H1 (cell line): ENCODE results near the gene CAMKK1. TPM values are rescaled to one million over a fixed set of nuclear protein-coding genes. Genes with fewer than 3 reads are reported as not detected.

Source experiments
- CTCF ChIA-PET: fragments of 300-600 bp; sonication (Branson Sonifier 250); formaldehyde crosslinking; loops from one replicate; lab custom pipeline; 2021; ENCODE audit not compliant: partially characterized antibody; lab: Charles Lee
- POLR2A ChIA-PET: fragments of 300-600 bp; sonication (Branson Sonifier 250); formaldehyde crosslinking; loops from one replicate; lab custom pipeline; 2021; ENCODE audit warnings: inconsistent platforms; ENCODE audit not compliant: partially characterized antibody; lab: Charles Lee
- DNase-seq, 2 experiments: peaks; one replicate each; pipeline versions ENCODE4 v3.0.0 to v3.0.0-alpha.2; 2010 to 2022; ENCODE audit warnings: low spot score in 2 of 2, low read depth in 1 of 2, mixed read lengths in 1 of 2
- FAIRE-seq: peaks from 2 replicates; lab custom pipeline; 2011; peaks lifted over from hg19 to GRCh38; lab: Jason Lieb, UNC
- H2AFZ ChIP-seq: 2 replicates; pipeline ENCODE4 v1.8.1; 2012; ENCODE audit warnings: low read length, inconsistent platforms
- H2AK5ac ChIP-seq: 2 replicates; pipeline ENCODE4 v1.6.1; 2013; ENCODE audit warnings: low read depth, low read length
- H2BK120ac ChIP-seq: replicated peaks from 2 replicates; pipeline ENCODE3; 2013; ENCODE audit warnings: low read depth, low read length, inconsistent platforms
- H2BK12ac ChIP-seq: 2 replicates; pipeline ENCODE4 v1.6.1; 2013; ENCODE audit warnings: low read depth, low read length
- H2BK15ac ChIP-seq: 2 replicates; pipeline ENCODE4 v1.6.1; 2013; ENCODE audit warnings: low read length
- H2BK20ac ChIP-seq: 2 replicates; pipeline ENCODE4 v1.6.1; 2013; ENCODE audit warnings: low read length
- H2BK5ac ChIP-seq: 2 replicates; pipeline ENCODE4 v1.6.1; 2013; ENCODE audit warnings: low read depth, low read length
- H3K14ac ChIP-seq: 2 replicates; pipeline ENCODE4 v1.6.1; 2013; ENCODE audit warnings: inconsistent platforms; ENCODE audit not compliant: insufficient read length
- H3K18ac ChIP-seq: 2 replicates; pipeline ENCODE4 v1.6.1; 2013; ENCODE audit warnings: low read length; ENCODE audit errors: extremely low read depth
- H3K23ac ChIP-seq: 2 replicates; pipeline ENCODE4 v1.6.1; 2013; ENCODE audit warnings: inconsistent platforms; ENCODE audit not compliant: insufficient read length
- H3K23me2 ChIP-seq: 2 replicates; pipeline ENCODE4 v1.6.1; 2013; ENCODE audit warnings: low read depth, low read length
- H3K27ac ChIP-seq: 2 replicates; pipeline ENCODE4 v1.6.1; 2011; ENCODE audit warnings: low read depth, low read length, inconsistent platforms
- H3K27me3 ChIP-seq, 4 experiments: replicated peaks in 1 of 4; 1 replicate in 1 of 4; 2 replicates in 3 of 4; pipeline versions ENCODE4 v1.6.1 to v1.8.1; 2011 to 2013; ENCODE audit warnings: low read length in 3 of 4, mild to moderate bottlenecking in 3 of 4, inconsistent platforms in 2 of 4, mixed read lengths in 2 of 4, moderate library complexity in 1 of 4; ENCODE audit not compliant: control insufficient read depth in 3 of 4, insufficient read depth in 3 of 4; ENCODE audit errors: extremely low read depth in 1 of 4
- H3K36me3 ChIP-seq, 4 experiments: 2 replicates each; pipeline versions ENCODE4 v1.6.1 to v1.8.1; 2011 to 2013; ENCODE audit warnings: mild to moderate bottlenecking in 4 of 4, low read length in 3 of 4, moderate library complexity in 2 of 4, control low read depth in 1 of 4, inconsistent platforms in 1 of 4; ENCODE audit not compliant: insufficient read depth in 4 of 4, control insufficient read depth in 2 of 4
- H3K4ac ChIP-seq: replicated peaks from 2 replicates; pipeline ENCODE3; 2013; ENCODE audit warnings: low read length, low read depth, mixed read lengths, inconsistent platforms; ENCODE audit not compliant: insufficient read length
- H3K4me1 ChIP-seq, 4 experiments: replicated peaks in 1 of 4; 1 replicate in 1 of 4; 2 replicates in 3 of 4; pipeline versions ENCODE4 v1.6.1 to v1.8.1; 2011 to 2013; ENCODE audit warnings: low read length in 3 of 4, inconsistent platforms in 2 of 4, mixed read lengths in 1 of 4; ENCODE audit not compliant: insufficient read depth in 4 of 4, control insufficient read depth in 3 of 4
- H3K4me2 ChIP-seq, 2 experiments: 2 replicates each; pipeline versions ENCODE4 v1.6.1 to v1.8.1; 2011 to 2013; ENCODE audit warnings: low read depth in 2 of 2, low read length in 2 of 2, control low read depth in 1 of 2, inconsistent platforms in 1 of 2, mild to moderate bottlenecking in 1 of 2; ENCODE audit not compliant: insufficient read depth in 1 of 2
- H3K4me3 ChIP-seq, 4 experiments: fragments of 200-600, 300-600 bp in 1 of 4; sonication (generic), shearing (Covaris generic), sonication (Bioruptor Twin) in 1 of 4; 2 replicates each; pipeline versions ENCODE4 v1.5.1 to v1.8.1; 2011 to 2016; ENCODE audit warnings: low read length in 4 of 4, low read depth in 3 of 4, control low read depth in 2 of 4, inconsistent platforms in 2 of 4, mild to moderate bottlenecking in 2 of 4, mixed read lengths in 1 of 4, moderate library complexity in 1 of 4; ENCODE audit not compliant: insufficient read depth in 2 of 4; ENCODE audit errors: extremely low read depth in 1 of 4
- H3K56ac ChIP-seq: replicated peaks from 2 replicates; pipeline ENCODE3; 2013; ENCODE audit warnings: low read depth, mild to moderate bottlenecking, mixed read lengths, low read length, inconsistent platforms; ENCODE audit not compliant: insufficient read length
- H3K79me1 ChIP-seq: 2 replicates; pipeline ENCODE4 v1.6.1; 2013; ENCODE audit warnings: low read depth, low read length, control low read depth
- H3K79me2 ChIP-seq, 2 experiments: 2 replicates each; pipeline versions ENCODE4 v1.6.1 to v1.8.1; 2012 to 2013; ENCODE audit warnings: low read length in 2 of 2, mild to moderate bottlenecking in 2 of 2, inconsistent platforms in 1 of 2; ENCODE audit not compliant: insufficient read depth in 2 of 2, control insufficient read depth in 1 of 2
- H3K9ac ChIP-seq, 4 experiments: replicated peaks in 1 of 4; 1 replicate in 1 of 4; 2 replicates in 3 of 4; pipeline versions ENCODE4 v1.6.1 to v1.8.1; 2011 to 2013; ENCODE audit warnings: low read depth in 3 of 4, low read length in 3 of 4, control low read depth in 2 of 4, mild to moderate bottlenecking in 2 of 4, moderate library complexity in 2 of 4, inconsistent platforms in 1 of 4; ENCODE audit errors: extremely low read depth in 1 of 4
- H3K9me3 ChIP-seq, 2 experiments: 2 replicates each; pipeline versions ENCODE4 v1.6.1 to v1.8.1; 2012 to 2013; ENCODE audit warnings: mild to moderate bottlenecking in 2 of 2, moderate library complexity in 2 of 2, control low read depth in 1 of 2, inconsistent platforms in 1 of 2, low read depth in 1 of 2, low read length in 1 of 2, mixed read lengths in 1 of 2; ENCODE audit not compliant: insufficient read depth in 2 of 2
- H4K20me1 ChIP-seq, 2 experiments: replicated peaks in 1 of 2; 2 replicates each; pipeline versions ENCODE3 to v1.8.1; 2011 to 2013; ENCODE audit warnings: inconsistent platforms in 2 of 2, low read length in 2 of 2, mild to moderate bottlenecking in 1 of 2; ENCODE audit not compliant: insufficient read depth in 2 of 2, control insufficient read depth in 1 of 2
- H4K5ac ChIP-seq: 2 replicates; pipeline ENCODE4 v1.6.1; 2013; ENCODE audit warnings: low read length, low read depth, mixed read lengths, inconsistent platforms; ENCODE audit not compliant: insufficient read length
- H4K8ac ChIP-seq: 2 replicates; pipeline ENCODE4 v1.8.0; 2013; ENCODE audit warnings: mild to moderate bottlenecking, moderate library complexity, low read length, inconsistent platforms; ENCODE audit not compliant: insufficient read depth; ENCODE audit errors: extremely low read depth
- H4K91ac ChIP-seq: replicated peaks from 2 replicates; pipeline ENCODE3; 2013; ENCODE audit warnings: low read length, mixed read lengths, inconsistent platforms; ENCODE audit not compliant: insufficient read length
- BCL11A ChIP-seq, 2 experiments: IDR thresholded peaks; one replicate each; pipeline ENCODE4 v1.6.1; 2011; ENCODE audit warnings: low read depth in 2 of 2, low read length in 2 of 2, mild to moderate bottlenecking in 2 of 2
- CHD1 ChIP-seq: IDR thresholded peaks from 2 replicates; pipeline ENCODE4 v1.6.1; 2012; ENCODE audit warnings: low read depth, low read length, improper control_type of control experiment
- EGR1 ChIP-seq: IDR thresholded peaks from 2 replicates; pipeline ENCODE4 v1.6.1; 2011; ENCODE audit warnings: low read depth, low read length, borderline replicate concordance
- FOSL1 ChIP-seq: IDR thresholded peaks from 2 replicates; pipeline ENCODE4 v1.6.1; 2011; ENCODE audit warnings: mild to moderate bottlenecking, low read depth, low read length, moderate library complexity; ENCODE audit not compliant: insufficient read depth
- POLR2A ChIP-seq, 2 experiments: IDR thresholded peaks; 1 replicate in 1 of 2; 2 replicates in 1 of 2; pipeline ENCODE4 v1.6.1; 2011; ENCODE audit warnings: low read depth in 2 of 2, low read length in 2 of 2, mild to moderate bottlenecking in 2 of 2; ENCODE audit errors: control extremely low read depth in 1 of 2
- RAD21 ChIP-seq, 2 experiments: IDR thresholded peaks in 1 of 2; conservative IDR thresholded peaks in 1 of 2; 2 replicates each; pipeline ENCODE4 v1.6.1; 2011; ENCODE audit warnings: low read depth in 2 of 2, low read length in 2 of 2, improper control_type of control experiment in 1 of 2, inconsistent platforms in 1 of 2, mild to moderate bottlenecking in 1 of 2, moderate library complexity in 1 of 2
- SIX5 ChIP-seq: IDR thresholded peaks from 2 replicates; pipeline ENCODE4 v1.6.1; 2011; ENCODE audit warnings: mild to moderate bottlenecking, low read depth, low read length
- SP1 ChIP-seq: IDR thresholded peaks from 2 replicates; pipeline ENCODE4 v1.6.1; 2011; ENCODE audit warnings: low read depth, low read length
- SP2 ChIP-seq: IDR thresholded peaks from 2 replicates; pipeline ENCODE4 v1.6.1; 2012; ENCODE audit warnings: mild to moderate bottlenecking, low read length, inconsistent platforms
- TBP ChIP-seq: IDR thresholded peaks from 2 replicates; pipeline ENCODE4 v1.6.1; 2011; ENCODE audit warnings: low read depth, low read length, improper control_type of control experiment
- WGBS, 2 experiments: shearing (Covaris generic) in 1 of 2; methylation state at CpG; one replicate each; pipeline versions ENCODE4 v1.1.6 to v1.1.7; 2013 to 2015; ENCODE audit warnings: low lambda C conversion rate in 2 of 2, mixed read lengths in 2 of 2, inconsistent platforms in 1 of 2, low coverage in 1 of 2, missing lambda C conversion rate in 1 of 2; ENCODE audit not compliant: insufficient replicate concordance in 2 of 2, insufficient coverage in 1 of 2, insufficient read length in 1 of 2; ENCODE audit errors: extremely low coverage in 1 of 2, missing lambda C conversion rate in 1 of 2; 5-methylcytosine and 5-hydroxymethylcytosine counted together
- polyA plus RNA-seq, 7 experiments: library from polyadenylated mRNA; depleted of rRNA in 3 of 7; stranded (reverse) in 5 of 7; unstranded in 2 of 7; fragments of >200 nt in 5 of 7; fragments of 200-250 nt in 2 of 7; gene quantifications; 1 replicate in 5 of 7; 2 replicates in 1 of 7; 4 replicates in 1 of 7; pipeline versions ENCODE4 v1.2.1 to v1.2.3, GENCODE V29; 2011 to 2013; ENCODE audit warnings: missing spikeins in 2 of 7, mixed read lengths in 2 of 7
- total RNA-seq: library from RNA; stranded (reverse); fragmentation: NEBNext Ultra II Directional; extraction: Animal tissue kit (Norgen Biotek cat#: 25700); gene quantifications from 2 replicates; pipeline ENCODE4 v1.2.1, GENCODE V29; 2021
- TF ChIP-seq, protein P1 (sequence below): IDR thresholded peaks from 2 replicates; pipeline ENCODE4 v1.6.1; 2011; ENCODE audit warnings: low read depth, mild to moderate bottlenecking, low read length; ENCODE audit not compliant: insufficient read depth

The CAMKK1 gene
- total and polyA plus RNA-seq, 2 of the 8 experiments (the other 6 are each of a cell fraction or from before 2014, with no cell fraction given) = 7.1 to 7.6 TPM

DNA sequence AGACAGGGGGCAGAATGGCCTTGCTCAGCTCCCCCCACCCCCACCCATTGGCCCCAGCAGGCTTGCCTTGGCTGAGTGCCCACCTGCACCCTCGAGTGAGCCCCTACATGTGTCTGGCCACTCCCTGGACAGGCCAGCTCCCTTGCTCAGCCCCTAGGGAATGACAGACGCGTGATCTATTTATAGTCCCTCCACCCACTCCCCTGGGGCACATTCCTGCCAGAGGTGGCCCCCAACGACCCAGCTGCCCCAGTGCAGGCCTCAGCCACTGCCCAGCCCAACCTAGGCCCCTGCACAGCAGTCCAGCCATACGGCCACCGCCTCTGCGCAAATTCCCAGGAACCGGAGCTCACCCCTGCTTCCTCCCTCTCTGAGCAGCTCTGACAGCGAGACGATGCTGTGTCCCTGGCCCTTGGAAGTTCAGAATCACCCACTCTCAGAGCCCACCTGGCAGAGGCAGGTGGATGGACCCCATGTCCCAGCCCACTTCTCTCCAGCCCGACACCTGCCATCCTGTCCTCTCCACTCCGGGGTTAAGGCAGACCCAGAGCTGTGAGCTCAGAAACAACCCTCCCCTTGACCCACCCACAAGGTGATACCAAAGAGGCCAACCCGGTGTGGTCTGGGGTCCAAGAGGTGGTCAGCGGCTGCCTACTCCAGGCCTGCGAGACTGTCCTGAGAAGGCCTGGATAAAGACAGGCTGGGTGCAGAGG, 34.9 kb upstream of the CAMKK1 start:
- TF ChIP-seq SP1 (no peak), TBP (no peak), CHD1 (no peak), RAD21 (IDR thresholded peaks at IDR 0.05 in 1 of 2, conservative IDR thresholded peaks at IDR 0.05 in 1 of 2; ENCODE audit: low read depth in 2 of 2, low read length in 2 of 2) (no peak), POLR2A (IDR thresholded peaks at IDR 0.05; ENCODE audit: control extremely low read depth in 1 of 2, low read depth in 2 of 2, low read length in 2 of 2) (no peak), SIX5 (no peak), BCL11A (IDR thresholded peaks at IDR 0.05; ENCODE audit: low read depth in 2 of 2, low read length in 2 of 2) (no peak), EGR1 (no peak), SP2 (no peak), FOSL1 (no peak)
- TF ChIP-seq, protein P1, sequence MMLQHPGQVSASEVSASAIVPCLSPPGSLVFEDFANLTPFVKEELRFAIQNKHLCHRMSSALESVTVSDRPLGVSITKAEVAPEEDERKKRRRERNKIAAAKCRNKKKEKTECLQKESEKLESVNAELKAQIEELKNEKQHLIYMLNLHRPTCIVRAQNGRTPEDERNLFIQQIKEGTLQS = no peak
- H3K23me2 ChIP-seq = no peaks in the 10 kb centered on the region
- no peak overlapping the region for H2AFZ ChIP-seq
- H3K36me3 ChIP-seq = no peaks in the 10 kb centered on the region
- CTCF ChIA-PET = interaction anchor here (1.2 to 1.9 kb wide), 6 partner anchors 8 to 147 kb away, joined by 3 to 5 read pairs (median 4); partner anchors contain the start of gene P2RX1
- no peaks in the 10 kb centered on the region for H3K79me1 ChIP-seq
- no peaks in the 10 kb centered on the region; a peak in 1 of 7 replicates for H3K4me1 ChIP-seq
- POLR2A ChIA-PET = no interaction called here
- H2BK120ac ChIP-seq = no peak overlapping the region
- no peak overlapping the region for H2BK5ac ChIP-seq
- H3K4me2 ChIP-seq = no peak overlapping the region
- no peak overlapping the region for H4K91ac ChIP-seq
- no peak overlapping the region for H3K14ac ChIP-seq
- H3K9ac ChIP-seq = no peak overlapping the region
- no peaks in the 10 kb centered on the region for H3K79me2 ChIP-seq
- no peak overlapping the region for H2AK5ac ChIP-seq
- H3K9me3 ChIP-seq = no peaks in the 10 kb centered on the region
- H4K20me1 ChIP-seq = no peaks in the 10 kb centered on the region
- H3K4ac ChIP-seq = no peak overlapping the region
- H3K27me3 ChIP-seq = no peaks in the 10 kb centered on the region
- no peak overlapping the region for H4K8ac ChIP-seq
- no peak overlapping the region for H4K5ac ChIP-seq
- FAIRE-seq (no peak), DNase-seq (no peak)
- no peak overlapping the region for H2BK20ac ChIP-seq
- H3K4me3 ChIP-seq = no peak overlapping the region
- WGBS, 2 experiments = 93% methylated on average over 14 of the region's 15 CpGs; no CpG with 5 or more reads in 1 of the 2 experiments
- H3K27ac ChIP-seq = no peak overlapping the region
- no peak overlapping the region for H2BK15ac ChIP-seq
- no peak overlapping the region for H3K56ac ChIP-seq
- no peak overlapping the region for H3K23ac ChIP-seq
- no peak overlapping the region for H3K18ac ChIP-seq
- no peak overlapping the region for H2BK12ac ChIP-seq
